Superior temporal gyrus (tissue), 1 donor: ENCODE results near the gene VPS41.
A peak's percentile ranks its signal among the peaks of the same experiment; 100 is the strongest.

Source experiments
- DNase-seq: peaks from one replicate; pipeline ENCODE4 v3.0.0-alpha.2; 2016; ENCODE audit errors: extremely low spot score

Gene VPS41

DNA sequence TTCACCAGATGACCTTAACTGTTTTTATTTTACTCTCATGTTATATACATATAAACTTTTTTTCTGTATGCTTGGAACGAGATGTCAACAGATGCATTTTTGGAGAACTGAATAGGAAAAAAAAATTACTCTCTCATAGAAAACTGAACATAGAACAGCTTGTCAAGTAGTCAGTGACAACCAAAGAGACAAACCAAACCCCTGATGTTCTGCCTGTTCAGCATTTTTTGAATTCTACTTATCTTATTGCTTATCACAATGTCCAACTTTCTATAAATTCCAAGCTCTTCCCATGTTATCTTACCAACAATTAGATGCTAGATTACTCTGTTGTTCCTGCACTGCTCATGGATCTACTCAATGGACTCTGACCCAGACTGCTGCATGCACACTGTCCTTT is 95.2 kb downstream of the VPS41 start:
- no peak for DNase-seq

DNA sequence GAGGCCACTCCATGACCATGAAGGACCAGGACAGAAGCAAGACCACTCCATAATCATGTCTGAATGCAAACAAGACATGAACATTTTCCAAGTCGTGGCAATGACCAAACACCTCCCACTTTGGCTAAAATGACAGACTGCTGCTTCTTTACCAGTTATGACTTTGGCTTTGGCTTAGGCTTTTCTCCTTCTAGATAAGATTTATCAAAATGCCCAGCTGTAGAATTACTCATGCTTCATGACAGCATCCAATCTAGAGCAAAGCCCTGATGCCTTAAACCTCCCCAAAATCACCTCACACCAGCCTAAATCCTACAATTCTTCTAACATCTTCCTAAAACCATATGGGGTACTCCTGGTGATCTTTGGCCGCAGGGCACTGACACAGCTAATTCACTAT is 102.1 kb downstream of the VPS41 start:
- peak; percentile 27 for DNase-seq

DNA sequence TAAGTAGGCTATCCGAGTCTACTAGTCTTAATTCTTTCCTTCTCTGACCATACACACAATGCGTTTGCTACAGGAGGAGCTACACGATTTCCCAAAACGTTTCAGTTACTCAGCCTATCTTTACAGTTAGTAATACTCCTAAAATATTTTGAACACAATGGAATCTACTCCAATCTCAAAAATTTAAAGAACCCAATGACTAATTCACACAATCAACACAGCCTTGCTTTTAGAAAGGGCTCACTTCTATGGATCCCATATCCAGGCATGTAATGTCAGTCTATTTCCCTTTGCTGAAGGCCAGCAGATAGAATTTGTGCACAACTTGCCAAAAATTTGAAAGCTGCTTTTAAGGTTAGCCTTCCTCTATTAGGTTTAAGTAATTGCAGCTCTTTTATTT is 107.2 kb downstream of the VPS41 start:
- no peak for DNase-seq

DNA sequence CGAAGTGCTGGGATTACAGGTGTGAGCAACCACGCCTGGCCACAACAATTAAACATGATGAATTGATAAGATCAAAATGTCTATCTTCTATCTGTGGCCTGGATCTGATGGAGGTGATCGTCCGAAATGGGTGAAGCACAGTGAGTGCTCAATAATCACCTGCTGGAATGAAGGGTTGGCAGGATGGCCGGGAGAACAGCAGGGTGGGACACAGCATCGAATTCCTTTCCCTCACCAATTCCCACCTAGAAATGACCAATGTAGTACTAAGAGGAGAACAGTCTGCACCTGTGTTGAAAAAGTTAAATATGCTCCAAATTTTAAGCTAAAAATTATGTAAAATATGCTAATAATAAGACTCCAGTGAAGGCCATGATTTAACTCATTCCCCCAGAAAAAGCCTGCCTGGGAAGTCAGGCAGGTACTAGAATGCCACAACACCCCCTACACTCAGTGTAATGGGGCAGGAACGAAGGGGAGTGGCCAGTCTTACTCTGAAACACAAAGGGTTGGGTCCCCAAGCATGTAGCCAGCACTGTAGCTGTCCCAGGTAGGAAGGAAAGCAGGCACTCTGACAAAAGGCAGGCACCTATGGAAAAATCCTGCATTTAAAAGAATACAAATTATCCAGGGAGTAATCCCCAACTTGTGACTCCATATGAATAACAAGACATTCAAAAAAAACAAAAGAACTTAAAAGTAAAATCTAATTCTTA is 110.3 kb downstream of the VPS41 start:
- no peak for DNase-seq

DNA sequence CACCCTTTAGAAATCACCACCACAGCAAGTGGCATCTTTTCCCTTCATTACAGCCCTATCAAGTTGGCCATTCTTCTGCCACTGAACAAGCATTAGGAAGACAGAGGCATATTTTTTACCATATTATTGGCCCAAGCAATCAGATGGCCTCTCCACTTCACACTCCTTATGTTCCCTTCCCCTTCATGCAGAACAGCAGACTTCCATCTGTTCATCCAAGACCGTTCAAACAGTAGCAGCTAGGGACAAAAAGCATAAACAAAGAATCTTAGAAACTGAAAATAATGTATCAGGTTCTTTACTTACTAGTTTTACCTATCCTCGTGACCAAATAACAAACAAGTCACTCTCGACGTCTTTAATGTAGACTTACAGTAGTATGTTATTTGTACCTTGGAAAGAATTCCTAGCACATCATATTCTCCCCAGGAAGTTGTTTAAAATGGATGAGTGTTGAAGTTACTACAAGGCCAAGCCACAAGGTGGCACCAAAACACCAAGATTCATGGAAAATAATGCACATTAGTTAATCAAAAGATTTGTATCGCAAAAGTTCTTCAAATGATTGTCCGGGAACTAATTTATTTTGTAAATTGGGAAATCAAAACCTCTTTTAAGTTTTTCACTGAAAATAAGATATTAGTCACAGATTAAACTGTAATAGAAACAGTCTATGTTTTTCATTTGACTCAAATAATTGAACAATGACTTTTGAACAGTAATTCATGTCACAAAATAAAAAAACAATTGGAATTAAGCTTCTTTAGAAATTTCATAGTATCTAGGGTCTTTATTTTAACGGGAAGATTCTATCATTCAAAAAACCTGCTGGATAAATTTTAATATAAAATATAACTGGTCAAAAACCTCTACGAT is 112.1 kb downstream of the VPS41 start:
- peak; percentile 93 for DNase-seq

DNA sequence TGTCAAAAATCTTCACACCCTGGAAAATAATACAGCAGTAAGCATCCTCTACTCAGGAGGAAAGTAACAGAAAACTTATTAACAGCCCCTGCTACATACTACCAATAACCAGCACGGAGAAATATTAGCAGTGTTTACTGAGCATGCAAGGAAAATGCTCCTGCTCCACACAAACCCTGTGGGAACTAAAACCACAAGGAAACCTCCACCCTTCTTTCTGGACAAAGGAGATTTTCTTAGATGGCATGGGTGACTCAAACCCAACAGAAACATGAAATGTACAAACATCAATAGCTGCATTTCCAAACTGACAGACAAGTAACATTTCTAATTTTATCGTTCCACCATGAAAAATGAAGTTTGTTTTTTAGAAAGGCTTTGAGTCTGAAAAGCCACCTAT is 113.4 kb downstream of the VPS41 start:
- no peak for DNase-seq

DNA sequence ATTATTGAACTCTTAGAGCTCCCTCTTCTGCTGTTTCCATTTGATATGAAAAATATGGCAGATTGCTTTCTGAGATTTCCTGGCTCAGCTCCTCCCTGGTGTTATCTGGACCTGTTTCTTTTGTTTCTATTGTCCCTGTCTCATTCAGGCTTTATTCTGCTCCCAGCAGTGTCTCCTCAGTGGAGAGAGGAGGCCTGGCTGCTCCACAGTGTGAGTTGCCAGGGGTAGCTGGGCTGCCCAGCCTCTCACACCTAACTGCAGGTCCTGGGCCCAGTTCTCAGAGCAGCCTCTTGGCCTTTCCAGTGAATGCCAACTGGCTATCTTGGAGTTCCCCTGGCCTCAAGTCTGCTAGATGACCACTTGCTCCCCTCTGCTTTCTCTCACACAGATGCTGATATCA is 127.0 kb downstream of the VPS41 start:
- DNase-seq: no peak

DNA sequence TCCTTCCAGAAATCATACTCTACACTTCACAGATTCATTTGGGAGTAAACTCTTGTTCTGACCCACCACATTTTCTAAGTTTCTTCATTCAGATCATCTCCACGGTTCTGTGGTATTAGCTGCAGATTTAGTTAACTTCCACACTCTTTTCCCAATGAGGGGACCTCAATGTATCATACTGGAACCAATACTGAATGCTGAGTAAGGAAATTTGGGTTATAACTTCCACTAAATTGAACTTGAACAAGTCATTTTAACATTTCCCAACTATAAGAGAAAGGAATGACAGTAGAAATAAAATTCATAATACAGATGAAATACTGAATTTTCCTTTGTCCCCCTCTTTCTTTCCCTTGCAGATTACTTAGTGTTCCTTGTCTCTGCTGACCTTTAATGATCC is 131.4 kb downstream of the VPS41 start:
- no peak for DNase-seq

DNA sequence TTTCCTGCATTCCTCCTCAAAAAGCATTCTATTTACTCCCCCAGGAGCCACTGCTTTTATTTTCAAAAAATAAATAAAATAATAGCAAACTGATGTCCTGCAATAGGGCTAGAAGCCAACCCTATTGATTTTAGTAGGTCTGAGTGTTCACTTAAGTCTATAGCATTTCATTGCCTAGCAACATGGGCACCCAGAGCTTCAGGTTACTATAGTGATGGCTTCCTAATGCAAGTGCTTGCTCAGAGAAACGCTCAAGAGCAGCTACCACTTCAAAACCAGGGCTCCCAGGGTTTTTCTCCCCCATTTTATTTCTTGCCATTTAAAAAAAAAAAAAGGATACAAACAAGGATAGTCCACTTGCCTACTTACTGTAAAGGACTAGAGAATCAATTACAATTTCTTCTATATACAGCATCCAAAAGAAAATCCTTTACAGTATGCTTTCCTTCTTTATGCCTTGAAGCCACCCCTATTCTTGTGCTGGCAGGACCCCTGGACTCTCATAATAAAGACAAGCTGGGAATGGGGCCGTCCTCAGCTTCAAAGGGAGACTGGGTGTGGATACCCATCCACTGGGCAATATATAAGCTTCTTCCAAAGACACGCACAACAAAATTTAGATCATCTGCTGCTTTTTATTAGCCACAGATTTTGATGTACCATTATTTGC is 133.3 kb downstream of the VPS41 start:
- no peak for DNase-seq

DNA sequence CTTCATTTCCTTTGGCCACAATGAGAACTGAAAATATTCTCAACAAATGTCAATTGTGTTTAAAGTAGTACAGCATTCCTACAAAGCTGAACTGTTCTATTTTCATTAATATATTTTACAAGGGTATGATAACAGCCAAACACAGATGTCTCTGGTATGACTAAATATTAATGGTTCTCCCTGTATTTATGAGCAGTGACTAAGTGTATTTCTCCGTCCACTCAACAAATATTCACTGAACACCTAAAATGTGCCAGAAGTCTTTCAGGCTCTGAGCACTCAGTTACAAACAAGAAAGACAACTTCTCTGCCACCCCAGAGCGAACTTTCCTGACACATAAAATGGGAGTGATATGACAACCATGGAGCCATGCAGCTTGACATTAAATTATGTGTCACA is 135.6 kb downstream of the VPS41 start:
- DNase-seq: no peak

DNA sequence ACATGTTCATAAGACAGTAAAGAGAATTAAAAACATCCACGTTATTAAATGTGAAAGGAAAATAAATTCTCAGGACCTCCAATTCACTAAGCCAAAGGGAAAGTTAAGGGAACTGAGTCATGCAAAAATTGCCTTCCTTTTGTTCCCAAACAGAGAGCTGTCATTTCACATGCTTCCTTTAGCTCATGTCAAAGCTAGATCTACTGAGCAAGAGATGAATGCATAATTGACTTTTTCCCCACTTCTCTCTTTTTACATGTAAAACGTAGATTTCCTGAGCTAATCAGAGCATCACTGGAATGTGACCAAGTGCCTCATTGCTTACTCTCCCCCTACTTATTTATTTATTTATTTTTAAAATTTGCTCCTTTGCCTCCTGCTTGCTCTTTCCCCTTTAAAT is 148.8 kb downstream of the VPS41 start:
- DNase-seq: no peak

DNA sequence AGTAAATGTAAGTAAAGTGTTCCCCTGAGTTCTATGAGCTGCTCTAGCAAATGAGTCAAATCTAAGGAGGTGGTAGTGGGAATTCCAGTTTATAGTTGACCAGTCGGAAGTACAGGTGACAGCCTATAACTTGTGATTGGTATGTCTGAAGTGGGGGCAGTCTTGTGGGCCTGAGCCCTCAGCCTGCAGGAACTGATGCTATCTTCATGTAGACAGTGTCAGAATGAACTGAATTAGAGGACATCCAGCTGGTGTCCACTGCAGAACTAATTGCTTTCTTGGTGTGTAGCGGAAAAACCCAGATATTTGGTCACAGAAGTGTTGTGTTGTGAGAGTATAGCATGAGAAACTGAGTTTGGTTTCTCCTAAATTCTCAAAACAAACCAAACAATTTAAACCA is 150.0 kb downstream of the VPS41 start:
- no peak for DNase-seq

DNA sequence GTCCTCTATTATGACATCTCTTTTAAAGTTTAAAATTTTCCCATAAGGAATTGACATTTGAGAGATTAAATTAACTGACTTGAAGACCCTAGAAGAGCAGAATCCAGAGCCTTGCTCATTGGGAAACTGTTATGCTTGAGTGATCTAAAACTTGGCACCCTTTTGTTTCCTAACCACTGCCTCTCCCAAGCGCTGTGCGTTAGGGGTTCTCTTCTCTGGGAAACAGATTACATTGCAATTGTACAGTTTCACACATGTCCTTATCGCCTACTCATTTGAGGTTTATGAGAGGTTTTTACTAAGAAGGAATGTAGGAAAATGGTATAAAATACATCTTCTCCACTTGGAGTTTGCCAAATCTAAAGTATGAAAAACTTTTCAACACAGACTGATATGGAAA is 151.1 kb downstream of the VPS41 start:
- DNase-seq: no peak

DNA sequence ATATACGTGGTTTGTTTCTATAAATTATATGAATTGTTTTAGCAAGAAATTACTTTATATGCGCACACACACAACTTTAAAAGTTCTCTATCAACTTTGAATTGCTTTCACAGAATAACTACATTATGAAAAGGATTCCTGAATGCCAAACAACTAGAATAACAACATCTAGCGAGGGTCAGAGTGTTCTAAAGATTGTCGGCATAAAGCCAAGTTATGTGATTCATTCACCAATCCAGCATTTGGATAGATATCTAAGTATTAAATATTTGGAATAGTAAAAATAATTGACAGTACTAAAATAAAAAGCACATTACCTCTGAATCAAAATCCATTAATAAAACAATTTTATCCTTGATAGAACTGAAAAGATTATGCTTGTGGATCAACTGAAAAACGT is 152.5 kb downstream of the VPS41 start:
- no peak for DNase-seq

DNA sequence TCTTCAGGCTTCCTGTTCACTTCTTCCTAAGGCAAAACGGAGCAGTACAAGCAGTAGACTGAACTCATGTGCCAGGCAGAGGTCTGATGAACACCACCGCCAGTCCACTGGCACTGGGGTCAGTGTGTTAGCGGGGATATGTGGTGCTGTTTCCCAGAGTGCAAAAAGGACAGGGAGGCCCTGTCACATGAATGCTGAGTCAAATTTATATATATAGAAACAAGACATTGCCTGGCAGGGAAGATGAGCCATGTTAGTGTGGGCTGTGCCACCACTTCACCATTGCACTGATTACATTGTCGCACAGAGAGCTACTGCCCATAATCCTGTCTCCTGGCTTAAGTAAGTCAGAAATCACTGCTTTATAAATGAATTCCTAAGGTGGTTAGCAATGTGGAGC is 155.6 kb downstream of the VPS41 start:
- DNase-seq: peak; percentile 24

DNA sequence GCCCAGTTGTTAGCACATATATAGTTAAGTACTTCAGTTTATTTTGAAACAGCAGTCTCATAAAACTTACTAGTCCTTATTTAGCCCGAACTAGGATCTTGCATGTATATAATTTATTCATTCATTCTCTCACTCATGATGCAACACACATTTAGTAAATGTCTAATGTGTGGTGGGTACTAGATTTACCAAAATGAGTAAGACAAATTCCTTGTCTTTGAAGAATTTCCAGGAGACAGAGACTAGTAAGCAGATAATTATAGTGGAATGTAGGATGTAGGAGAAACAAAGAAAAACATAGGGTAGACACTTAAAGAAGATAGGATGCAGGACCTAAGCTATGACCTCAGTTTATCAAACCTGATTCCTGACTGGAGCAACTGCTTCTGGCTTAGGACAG is 157.6 kb downstream of the VPS41 start:
- DNase-seq: no peak

DNA sequence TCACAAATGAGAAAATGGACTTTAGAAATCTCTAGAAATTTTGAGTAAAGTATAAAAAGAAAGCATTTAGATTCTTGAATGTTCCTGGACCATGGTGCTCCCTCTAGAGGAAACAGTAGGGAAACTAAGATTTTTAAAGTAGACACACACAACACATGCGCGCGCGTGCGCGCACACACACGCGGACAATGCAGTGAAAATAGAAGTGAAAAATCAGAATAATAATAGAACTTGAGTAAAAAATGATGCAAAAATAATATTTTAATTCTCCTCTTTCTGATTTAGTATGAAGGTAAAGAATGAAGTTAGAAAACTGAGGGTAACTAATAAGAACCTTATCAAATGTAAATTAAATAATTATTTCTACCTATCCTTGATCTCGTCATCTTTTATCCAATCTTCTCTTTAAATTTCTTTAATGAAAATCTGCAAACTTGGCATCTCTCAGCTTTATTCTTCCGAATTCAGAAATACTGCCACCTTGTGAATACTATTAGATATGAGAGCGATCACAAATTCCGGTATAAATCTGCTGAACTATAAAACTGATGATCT is 160.9 kb downstream of the VPS41 start:
- DNase-seq: peak; percentile 62

DNA sequence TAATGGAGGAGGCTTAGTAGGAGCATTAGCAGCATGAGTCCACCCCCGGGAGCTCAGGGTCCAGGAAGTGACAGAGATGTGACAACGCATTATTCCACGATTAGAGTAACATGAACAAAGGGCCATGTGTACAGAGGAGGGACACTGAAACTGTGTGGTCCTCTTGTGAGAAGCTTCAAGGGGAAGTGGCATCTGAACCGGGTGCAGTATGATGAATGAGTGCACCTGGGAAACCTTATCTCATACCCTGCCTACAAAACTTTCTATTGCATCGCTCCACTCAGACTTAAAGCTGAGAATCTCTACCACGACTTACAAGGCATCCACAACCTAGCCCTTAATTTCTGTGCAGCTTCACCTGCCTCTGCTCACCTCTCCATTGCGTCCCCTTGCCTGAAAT is 162.6 kb downstream of the VPS41 start:
- DNase-seq: no peak

DNA sequence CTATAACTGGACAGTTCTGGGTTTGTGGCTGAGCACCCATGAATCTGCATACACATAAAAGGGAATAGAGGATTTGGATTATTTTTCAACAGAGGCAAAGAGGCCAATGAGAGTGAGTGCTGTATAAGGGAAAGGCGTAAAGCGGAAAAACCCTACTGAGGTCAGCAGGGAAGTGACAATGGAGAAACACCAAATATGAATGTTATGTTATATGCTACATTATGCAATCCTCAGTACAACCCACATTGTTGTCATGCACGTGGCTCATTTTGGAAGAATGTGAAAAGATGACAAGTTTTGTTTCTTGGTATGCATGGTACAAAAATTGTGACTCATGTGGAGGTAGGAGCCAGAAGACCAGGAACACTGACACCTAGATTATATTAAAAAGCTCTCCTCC is 164.2 kb downstream of the VPS41 start:
- DNase-seq: peak; percentile 42

DNA sequence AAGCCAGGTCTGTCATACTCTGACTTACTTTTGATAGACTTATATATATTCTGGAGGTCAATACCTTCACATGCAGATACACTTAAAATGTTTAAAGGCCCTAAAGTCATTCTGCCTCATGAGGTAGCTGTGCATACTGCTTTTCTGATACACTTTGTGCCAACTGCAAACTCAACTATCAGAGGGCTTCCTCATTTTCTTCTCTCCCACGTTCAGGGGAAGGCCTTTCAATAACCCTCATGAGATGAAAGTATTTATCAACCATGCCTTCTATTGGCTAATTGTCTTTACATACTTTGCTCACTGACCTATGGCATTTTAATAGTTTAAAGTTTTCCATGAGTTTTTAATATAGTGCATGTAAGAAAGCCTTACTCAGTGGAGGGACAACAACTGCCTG is 165.1 kb downstream of the VPS41 start:
- DNase-seq: no peak

DNA sequence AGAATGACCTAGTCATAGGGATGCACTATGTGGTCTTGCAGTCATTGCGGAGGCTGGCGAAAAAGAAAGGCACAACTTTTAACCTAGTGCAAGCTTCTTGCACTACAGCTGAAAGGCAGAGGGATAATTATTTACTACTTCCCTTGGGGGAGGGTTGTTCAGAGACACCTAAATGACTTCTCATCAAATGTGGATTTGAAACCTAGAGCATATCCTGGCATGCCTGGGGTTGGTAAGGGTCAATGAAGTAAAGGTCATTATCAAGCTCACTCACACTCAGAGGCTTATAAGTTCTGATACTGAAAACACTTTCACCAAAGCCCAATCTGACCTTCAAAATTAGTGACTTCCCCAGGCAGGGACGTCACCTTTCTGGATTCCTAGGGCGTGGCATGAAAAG is 168.9 kb downstream of the VPS41 start:
- no peak for DNase-seq

DNA sequence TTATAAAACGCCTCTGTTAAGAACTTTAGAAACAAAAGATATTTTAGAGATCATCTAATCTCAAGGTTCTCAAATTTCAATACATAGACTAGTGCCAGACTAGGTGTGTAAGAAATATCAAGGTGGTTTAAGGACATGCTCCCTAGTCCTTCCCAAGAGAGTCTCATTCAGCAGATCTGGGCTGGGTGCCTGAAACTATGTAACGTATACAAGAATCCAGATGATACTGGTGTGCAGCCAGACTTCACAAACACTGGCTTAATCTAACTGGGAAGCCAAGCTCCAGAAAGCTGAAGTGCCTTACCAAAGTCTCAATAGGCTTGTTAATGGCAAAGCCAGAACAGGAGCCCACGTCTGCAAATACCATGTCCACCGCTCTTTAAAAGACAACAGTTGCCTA is 172.9 kb downstream of the VPS41 start:
- no peak for DNase-seq

DNA sequence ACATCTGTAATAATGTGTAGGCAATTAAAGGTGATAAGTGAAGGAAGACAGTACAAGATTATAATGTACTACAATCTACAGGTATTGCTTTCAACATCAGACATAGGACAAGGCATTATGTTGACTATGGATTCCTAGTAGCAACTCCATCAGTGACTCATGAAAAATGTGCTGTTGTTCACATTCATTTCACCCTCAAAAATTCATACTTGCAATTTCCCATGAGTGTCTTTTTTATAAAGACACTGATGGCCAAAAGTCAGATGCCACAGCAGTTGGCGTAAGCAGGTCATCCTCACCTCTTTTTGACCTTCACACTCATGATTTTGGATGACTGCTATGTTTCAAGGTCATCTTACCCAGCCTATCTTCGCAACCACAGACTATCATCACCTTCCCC is 177.8 kb downstream of the VPS41 start:
- DNase-seq: no peak
